Measurements from ENCODE around the gene C1RL.

- TF ChIP-seq TAF1 (conservative IDR thresholded peaks at IDR 0.05) (no peak), CTCF (IDR thresholded peaks at IDR 0.05; ENCODE audit: low read depth, low read length, missing input control) (no peak), ZBTB33 (IDR thresholded peaks at IDR 0.05) (no peak), MAX (IDR thresholded peaks at IDR 0.05) (no peak), EGR1 (IDR thresholded peaks at IDR 0.05; ENCODE audit: low read depth in 2 of 2) (no peak), RAD21 (IDR thresholded peaks at IDR 0.05) (no peak), ATF3 (IDR thresholded peaks at IDR 0.05) (no peak), REST (IDR thresholded peaks at IDR 0.05) (no peak), YY1 (IDR thresholded peaks at IDR 0.05) (no peak), NR2F2 (IDR thresholded peaks at IDR 0.05) (no peak)
These were observed 37.9 kb upstream of the C1RL start for GRCh38 chr12:7146906-7147305.
